T-helper 2 cell treated with Interferon-gamma antibody and Interleukin-4, amounts not matched to agents 5 μg/mL and 100 μg/mL, for 36 hours (primary cell): ENCODE data around the gene CCDC150.

Source experiments
- DNase-seq: peaks from one replicate; pipeline ENCODE4 v3.0.0; 2021; ENCODE audit warnings: low spot score
- H3K27ac Mint-ChIP-seq: one replicate; pipeline ENCODE4 v1.8.0; 2021; ENCODE audit warnings: mild to moderate bottlenecking, mixed read lengths
- H3K27me3 Mint-ChIP-seq: one replicate; pipeline ENCODE4 v1.8.0; 2021; ENCODE audit warnings: low read depth, mixed read lengths
- H3K36me3 Mint-ChIP-seq: one replicate; pipeline ENCODE4 v1.8.0; 2021; ENCODE audit warnings: low read depth, mixed read lengths
- H3K4me1 Mint-ChIP-seq: one replicate; pipeline ENCODE4 v1.8.0; 2021; ENCODE audit warnings: low read depth, mixed read lengths
- H3K4me3 Mint-ChIP-seq: one replicate; pipeline ENCODE4 v1.8.0; 2022; ENCODE audit warnings: mild to moderate bottlenecking, moderate library complexity, mixed read lengths
- H3K9me3 Mint-ChIP-seq: one replicate; pipeline ENCODE4 v1.8.0; 2021; ENCODE audit warnings: mixed read lengths

Gene CCDC150

GRCh38 chr2:196639180-196640030, at the start of gene CCDC150:
Gene CCDC150, plus strand, starts transcription at chr2:196639715. Its CDS starts 52 bp downstream, at chr2:196639767.
- DNase-seq: peak; percentile 95
- no peaks in the 10 kb centered on the region for H3K9me3 Mint-ChIP-seq
- no peaks in the 10 kb centered on the region for H3K36me3 Mint-ChIP-seq
- H3K4me1 Mint-ChIP-seq: peaks cover 17% of the 10 kb centered on the region
- peak within 1 kb of the TSS; percentile 48 for H3K27ac Mint-ChIP-seq
- peak within 1 kb of the TSS; percentile 81 for H3K4me3 Mint-ChIP-seq
- peaks cover 10% of the 10 kb centered on the region for H3K27me3 Mint-ChIP-seq

GRCh38 chr2:196590286-196590685, 49.2 kb upstream of the CCDC150 start:
- no peak overlapping the region for H3K4me3 Mint-ChIP-seq
- peaks cover 78% of the 10 kb centered on the region for H3K27me3 Mint-ChIP-seq
- H3K4me1 Mint-ChIP-seq: peaks cover 10% of the 10 kb centered on the region
- no peak for DNase-seq
- H3K9me3 Mint-ChIP-seq: peaks cover 4% of the 10 kb centered on the region
- no peak overlapping the region for H3K27ac Mint-ChIP-seq
- no peaks in the 10 kb centered on the region for H3K36me3 Mint-ChIP-seq

- no peak overlapping the region for H3K27ac Mint-ChIP-seq
Measured at GRCh38 chr2:196591004-196591403, 48.5 kb upstream of the CCDC150 start.

GRCh38 chr2:196591621-196592022, 47.9 kb upstream of the CCDC150 start:
- H3K4me3 Mint-ChIP-seq: no peak overlapping the region
- H3K27me3 Mint-ChIP-seq: peaks cover 79% of the 10 kb centered on the region
- no peaks in the 10 kb centered on the region for H3K36me3 Mint-ChIP-seq
- peaks cover 10% of the 10 kb centered on the region for H3K4me1 Mint-ChIP-seq
- no peak overlapping the region for H3K27ac Mint-ChIP-seq
- peaks cover 4% of the 10 kb centered on the region for H3K9me3 Mint-ChIP-seq
- no peak for DNase-seq

More at GRCh38 chr2:196591004-196591403, 48.5 kb upstream of the CCDC150 start:
- no peak for DNase-seq
- Mint-ChIP-seq H3K4me1 (peaks cover 10% of the 10 kb centered on the region), H3K27me3 (peaks cover 80% of the 10 kb centered on the region), H3K9me3 (peaks cover 4% of the 10 kb centered on the region), H3K4me3 (no peak overlapping the region), H3K36me3 (no peaks in the 10 kb centered on the region)

- Mint-ChIP-seq H3K4me1 (peaks cover 7% of the 10 kb centered on the region), H3K36me3 (no peaks in the 10 kb centered on the region), H3K27me3 (peaks cover 80% of the 10 kb centered on the region), H3K4me3 (peak overlapping the region; percentile 83), H3K27ac (no peak overlapping the region), H3K9me3 (no peaks in the 10 kb centered on the region)
- no peak for DNase-seq
Measured at GRCh38 chr2:196592331-196592910, 47.1 kb upstream of the CCDC150 start.

- Mint-ChIP-seq H3K4me3 (peak within 1 kb of the TSS; percentile 83), H3K36me3 (no peaks in the 10 kb centered on the region), H3K4me1 (peaks cover 7% of the 10 kb centered on the region), H3K27me3 (peaks cover 75% of the 10 kb centered on the region), H3K27ac (no peak within 1 kb of the TSS), H3K9me3 (no peaks in the 10 kb centered on the region)
- DNase-seq: peak; percentile 30
Measured at GRCh38 chr2:196592911-196593881, 46.3 kb upstream of the CCDC150 start, which contains the start of gene HECW2. Gene HECW2, minus strand, starts transcription at chr2:196593554.

- no peak overlapping the region for H3K27ac Mint-ChIP-seq
- no peak for DNase-seq
- H3K36me3 Mint-ChIP-seq: no peaks in the 10 kb centered on the region
- H3K27me3 Mint-ChIP-seq: peaks cover 72% of the 10 kb centered on the region
- H3K9me3 Mint-ChIP-seq: no peaks in the 10 kb centered on the region
- H3K4me1 Mint-ChIP-seq: peaks cover 7% of the 10 kb centered on the region
- peak overlapping the region; percentile 20 for H3K4me3 Mint-ChIP-seq
Measured at GRCh38 chr2:196594158-196594557, 45.4 kb upstream of the CCDC150 start.

- Mint-ChIP-seq H3K27me3 (peaks cover 54% of the 10 kb centered on the region), H3K4me3 (no peak overlapping the region), H3K36me3 (no peaks in the 10 kb centered on the region), H3K27ac (no peak overlapping the region), H3K9me3 (no peaks in the 10 kb centered on the region), H3K4me1 (peaks cover 3% of the 10 kb centered on the region)
- no peak for DNase-seq
Measured at GRCh38 chr2:196597531-196597930, 42.0 kb upstream of the CCDC150 start.

GRCh38 chr2:196598412-196598811, 41.1 kb upstream of the CCDC150 start:
- Mint-ChIP-seq H3K9me3 (no peaks in the 10 kb centered on the region), H3K4me1 (peaks cover 3% of the 10 kb centered on the region), H3K27ac (no peak overlapping the region), H3K36me3 (no peaks in the 10 kb centered on the region), H3K27me3 (peaks cover 53% of the 10 kb centered on the region), H3K4me3 (no peak overlapping the region)
- no peak for DNase-seq

GRCh38 chr2:196598846-196599245, 40.7 kb upstream of the CCDC150 start:
- H3K27me3 Mint-ChIP-seq: peaks cover 48% of the 10 kb centered on the region
- no peak overlapping the region for H3K4me3 Mint-ChIP-seq
- no peaks in the 10 kb centered on the region for H3K9me3 Mint-ChIP-seq
- H3K4me1 Mint-ChIP-seq: no peaks in the 10 kb centered on the region
- H3K27ac Mint-ChIP-seq: no peak overlapping the region
- H3K36me3 Mint-ChIP-seq: no peaks in the 10 kb centered on the region
- no peak for DNase-seq

- no peak overlapping the region for H3K27ac Mint-ChIP-seq
- no peaks in the 10 kb centered on the region for H3K4me1 Mint-ChIP-seq
- H3K36me3 Mint-ChIP-seq: no peaks in the 10 kb centered on the region
- H3K27me3 Mint-ChIP-seq: peaks cover 24% of the 10 kb centered on the region
- no peak for DNase-seq
- H3K4me3 Mint-ChIP-seq: no peak overlapping the region
- no peaks in the 10 kb centered on the region for H3K9me3 Mint-ChIP-seq
Measured at GRCh38 chr2:196601430-196602306, 37.8 kb upstream of the CCDC150 start.

- Mint-ChIP-seq H3K4me3 (no peak overlapping the region), H3K27me3 (peaks cover 14% of the 10 kb centered on the region), H3K27ac (no peak overlapping the region), H3K4me1 (no peaks in the 10 kb centered on the region), H3K36me3 (no peaks in the 10 kb centered on the region), H3K9me3 (no peaks in the 10 kb centered on the region)
- no peak for DNase-seq
Measured at GRCh38 chr2:196604196-196604595, 35.3 kb upstream of the CCDC150 start.

GRCh38 chr2:196606516-196606915, 33.0 kb upstream of the CCDC150 start:
- H3K27me3 Mint-ChIP-seq: peaks cover 4% of the 10 kb centered on the region
- no peak overlapping the region for H3K27ac Mint-ChIP-seq
- no peaks in the 10 kb centered on the region for H3K9me3 Mint-ChIP-seq
- no peaks in the 10 kb centered on the region for H3K4me1 Mint-ChIP-seq
- no peak for DNase-seq
- H3K36me3 Mint-ChIP-seq: no peaks in the 10 kb centered on the region
- H3K4me3 Mint-ChIP-seq: no peak overlapping the region
